Epithelial cell of esophagus (primary cell): ENCODE measurements around the gene CRIM1.

Experiments used
- DNase-seq: peaks from one replicate; pipeline ENCODE4 v3.0.0; 2010; ENCODE audit warnings: low read depth
- H3K4me3 ChIP-seq: 2 replicates; pipeline ENCODE4 v1.5.1; 2011; ENCODE audit warnings: mild to moderate bottlenecking, low read length, control low read depth
- TF ChIP-seq, protein P1 (sequence below): IDR thresholded peaks from 2 replicates; pipeline ENCODE4 v1.5.1; 2011; ENCODE audit warnings: low read depth, mild to moderate bottlenecking, low read length, control low read depth, inconsistent platforms; ENCODE audit not compliant: insufficient read depth; ENCODE audit errors: missing control alignments

The CRIM1 gene

DNA sequence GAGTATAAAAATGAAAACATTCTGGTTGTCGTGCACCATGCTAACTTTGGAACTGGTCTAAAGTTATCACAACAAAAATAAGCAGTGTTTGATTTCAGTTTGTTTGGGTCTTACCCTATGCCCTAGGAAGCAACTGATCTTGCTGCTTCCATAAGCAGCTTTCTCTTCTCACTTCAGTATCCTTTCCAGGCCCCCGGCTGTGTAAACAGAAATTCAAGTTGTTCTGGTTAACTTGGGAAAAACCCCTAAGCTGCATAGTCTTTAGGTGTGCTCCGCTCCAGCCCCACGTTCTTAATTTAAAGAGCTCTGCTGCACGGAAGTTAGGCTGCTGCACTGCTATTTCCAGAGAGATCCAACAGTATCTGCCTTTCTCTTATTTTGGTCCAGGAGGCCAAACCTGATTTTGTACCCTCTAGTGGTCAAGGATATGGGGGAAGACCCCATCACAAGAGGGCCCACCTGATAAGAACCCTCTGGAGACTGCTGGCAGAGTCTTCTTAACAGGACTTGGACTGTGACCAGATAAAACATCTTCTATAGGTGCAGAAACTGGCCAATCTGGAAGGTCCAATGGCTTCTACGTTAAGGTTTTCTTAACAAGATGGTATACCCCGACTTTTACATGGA, 173.3 kb downstream of the CRIM1 start:
- no peak for DNase-seq
- no peak overlapping the region for H3K4me3 ChIP-seq
- TF ChIP-seq, protein P1, sequence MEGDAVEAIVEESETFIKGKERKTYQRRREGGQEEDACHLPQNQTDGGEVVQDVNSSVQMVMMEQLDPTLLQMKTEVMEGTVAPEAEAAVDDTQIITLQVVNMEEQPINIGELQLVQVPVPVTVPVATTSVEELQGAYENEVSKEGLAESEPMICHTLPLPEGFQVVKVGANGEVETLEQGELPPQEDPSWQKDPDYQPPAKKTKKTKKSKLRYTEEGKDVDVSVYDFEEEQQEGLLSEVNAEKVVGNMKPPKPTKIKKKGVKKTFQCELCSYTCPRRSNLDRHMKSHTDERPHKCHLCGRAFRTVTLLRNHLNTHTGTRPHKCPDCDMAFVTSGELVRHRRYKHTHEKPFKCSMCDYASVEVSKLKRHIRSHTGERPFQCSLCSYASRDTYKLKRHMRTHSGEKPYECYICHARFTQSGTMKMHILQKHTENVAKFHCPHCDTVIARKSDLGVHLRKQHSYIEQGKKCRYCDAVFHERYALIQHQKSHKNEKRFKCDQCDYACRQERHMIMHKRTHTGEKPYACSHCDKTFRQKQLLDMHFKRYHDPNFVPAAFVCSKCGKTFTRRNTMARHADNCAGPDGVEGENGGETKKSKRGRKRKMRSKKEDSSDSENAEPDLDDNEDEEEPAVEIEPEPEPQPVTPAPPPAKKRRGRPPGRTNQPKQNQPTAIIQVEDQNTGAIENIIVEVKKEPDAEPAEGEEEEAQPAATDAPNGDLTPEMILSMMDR = no peak

- TF ChIP-seq, protein P1 = no peak
- DNase-seq = peak; percentile 35
- no peak overlapping the region for H3K4me3 ChIP-seq
Observed at GRCh38 chr2:36530178-36530982, 174.8 kb downstream of the CRIM1 start.

- TF ChIP-seq, protein P1 = no peak
- H3K4me3 ChIP-seq = no peak overlapping the region
- DNase-seq = no peak
Observed at GRCh38 chr2:36530983-36531354, 175.4 kb downstream of the CRIM1 start.

- TF ChIP-seq, protein P1 = no peak
- H3K4me3 ChIP-seq = no peak overlapping the region
- no peak for DNase-seq
Observed at GRCh38 chr2:36534275-36534799, 178.8 kb downstream of the CRIM1 start.

DNA sequence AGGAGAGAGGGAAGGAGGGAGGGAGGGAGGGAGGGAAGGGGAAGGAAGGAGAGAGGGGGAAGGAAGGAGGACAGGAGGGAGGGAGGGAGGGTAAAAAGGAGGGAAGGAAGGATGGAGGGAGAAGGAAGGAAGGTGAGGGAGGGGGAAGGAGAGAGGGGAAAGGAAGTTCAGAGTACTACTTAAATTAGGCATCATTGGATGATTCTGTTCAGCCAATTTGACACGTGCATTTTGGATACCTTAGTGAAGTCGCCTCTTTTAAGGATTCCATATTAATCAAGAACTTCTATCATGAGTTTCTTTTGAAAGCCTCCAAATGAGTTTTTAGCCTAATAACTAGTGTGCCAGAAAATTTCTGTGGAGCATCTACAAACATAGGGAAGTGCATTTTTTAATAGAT, 179.5 kb downstream of the CRIM1 start:
- no peak for DNase-seq
- TF ChIP-seq, protein P1 = no peak
- H3K4me3 ChIP-seq = no peak overlapping the region

GRCh38 chr2:36536776-36537175, 181.2 kb downstream of the CRIM1 start:
- TF ChIP-seq, protein P1 = no peak
- no peak overlapping the region for H3K4me3 ChIP-seq
- no peak for DNase-seq

- no peak overlapping the region for H3K4me3 ChIP-seq
- TF ChIP-seq, protein P1 = no peak
- no peak for DNase-seq
Observed at GRCh38 chr2:36538335-36538734, 182.8 kb downstream of the CRIM1 start.
